Measurements from ENCODE around the gene TOP1. TPM values are rescaled to one million over a fixed set of nuclear protein-coding genes. Genes with fewer than 3 reads are reported as not detected.
A peak's percentile ranks its signal among the peaks of the same experiment; 100 is the strongest.

The TOP1 gene
- total and polyA plus RNA-seq, 9 of the 15 experiments (the other 6 are each of a cell fraction or from before 2014, with no cell fraction given): 26.4 to 127 (median 39.6) TPM

DNA sequence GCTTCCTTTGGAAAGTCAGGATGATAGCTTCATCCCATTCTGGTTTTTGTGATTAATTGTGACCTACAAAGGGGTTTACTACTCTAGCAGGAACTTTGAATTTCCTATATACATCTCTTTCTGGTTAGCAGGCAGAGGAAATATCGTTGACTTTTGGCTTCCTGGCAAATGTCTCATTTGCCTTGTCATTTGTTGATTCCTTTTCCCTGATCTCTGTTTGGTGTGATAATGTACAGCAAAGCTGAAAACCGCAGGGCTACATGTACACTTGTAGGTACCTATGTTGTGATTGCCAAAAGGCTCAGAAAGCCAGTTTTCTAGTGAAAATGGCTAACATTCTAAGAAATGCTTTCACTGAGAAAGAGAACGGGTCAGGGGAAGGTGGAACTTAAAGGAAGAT lies 44.3 kb downstream of the TOP1 start (continued):
- TF ChIP-seq FOXJ3 (CRISPR knock-in tag; IDR thresholded peaks at IDR 0.05): no peak
- no peak for TF ChIP-seq KAT8 (IDR thresholded peaks at IDR 0.05; ENCODE audit: low read depth)
- TF ChIP-seq, protein P1, sequence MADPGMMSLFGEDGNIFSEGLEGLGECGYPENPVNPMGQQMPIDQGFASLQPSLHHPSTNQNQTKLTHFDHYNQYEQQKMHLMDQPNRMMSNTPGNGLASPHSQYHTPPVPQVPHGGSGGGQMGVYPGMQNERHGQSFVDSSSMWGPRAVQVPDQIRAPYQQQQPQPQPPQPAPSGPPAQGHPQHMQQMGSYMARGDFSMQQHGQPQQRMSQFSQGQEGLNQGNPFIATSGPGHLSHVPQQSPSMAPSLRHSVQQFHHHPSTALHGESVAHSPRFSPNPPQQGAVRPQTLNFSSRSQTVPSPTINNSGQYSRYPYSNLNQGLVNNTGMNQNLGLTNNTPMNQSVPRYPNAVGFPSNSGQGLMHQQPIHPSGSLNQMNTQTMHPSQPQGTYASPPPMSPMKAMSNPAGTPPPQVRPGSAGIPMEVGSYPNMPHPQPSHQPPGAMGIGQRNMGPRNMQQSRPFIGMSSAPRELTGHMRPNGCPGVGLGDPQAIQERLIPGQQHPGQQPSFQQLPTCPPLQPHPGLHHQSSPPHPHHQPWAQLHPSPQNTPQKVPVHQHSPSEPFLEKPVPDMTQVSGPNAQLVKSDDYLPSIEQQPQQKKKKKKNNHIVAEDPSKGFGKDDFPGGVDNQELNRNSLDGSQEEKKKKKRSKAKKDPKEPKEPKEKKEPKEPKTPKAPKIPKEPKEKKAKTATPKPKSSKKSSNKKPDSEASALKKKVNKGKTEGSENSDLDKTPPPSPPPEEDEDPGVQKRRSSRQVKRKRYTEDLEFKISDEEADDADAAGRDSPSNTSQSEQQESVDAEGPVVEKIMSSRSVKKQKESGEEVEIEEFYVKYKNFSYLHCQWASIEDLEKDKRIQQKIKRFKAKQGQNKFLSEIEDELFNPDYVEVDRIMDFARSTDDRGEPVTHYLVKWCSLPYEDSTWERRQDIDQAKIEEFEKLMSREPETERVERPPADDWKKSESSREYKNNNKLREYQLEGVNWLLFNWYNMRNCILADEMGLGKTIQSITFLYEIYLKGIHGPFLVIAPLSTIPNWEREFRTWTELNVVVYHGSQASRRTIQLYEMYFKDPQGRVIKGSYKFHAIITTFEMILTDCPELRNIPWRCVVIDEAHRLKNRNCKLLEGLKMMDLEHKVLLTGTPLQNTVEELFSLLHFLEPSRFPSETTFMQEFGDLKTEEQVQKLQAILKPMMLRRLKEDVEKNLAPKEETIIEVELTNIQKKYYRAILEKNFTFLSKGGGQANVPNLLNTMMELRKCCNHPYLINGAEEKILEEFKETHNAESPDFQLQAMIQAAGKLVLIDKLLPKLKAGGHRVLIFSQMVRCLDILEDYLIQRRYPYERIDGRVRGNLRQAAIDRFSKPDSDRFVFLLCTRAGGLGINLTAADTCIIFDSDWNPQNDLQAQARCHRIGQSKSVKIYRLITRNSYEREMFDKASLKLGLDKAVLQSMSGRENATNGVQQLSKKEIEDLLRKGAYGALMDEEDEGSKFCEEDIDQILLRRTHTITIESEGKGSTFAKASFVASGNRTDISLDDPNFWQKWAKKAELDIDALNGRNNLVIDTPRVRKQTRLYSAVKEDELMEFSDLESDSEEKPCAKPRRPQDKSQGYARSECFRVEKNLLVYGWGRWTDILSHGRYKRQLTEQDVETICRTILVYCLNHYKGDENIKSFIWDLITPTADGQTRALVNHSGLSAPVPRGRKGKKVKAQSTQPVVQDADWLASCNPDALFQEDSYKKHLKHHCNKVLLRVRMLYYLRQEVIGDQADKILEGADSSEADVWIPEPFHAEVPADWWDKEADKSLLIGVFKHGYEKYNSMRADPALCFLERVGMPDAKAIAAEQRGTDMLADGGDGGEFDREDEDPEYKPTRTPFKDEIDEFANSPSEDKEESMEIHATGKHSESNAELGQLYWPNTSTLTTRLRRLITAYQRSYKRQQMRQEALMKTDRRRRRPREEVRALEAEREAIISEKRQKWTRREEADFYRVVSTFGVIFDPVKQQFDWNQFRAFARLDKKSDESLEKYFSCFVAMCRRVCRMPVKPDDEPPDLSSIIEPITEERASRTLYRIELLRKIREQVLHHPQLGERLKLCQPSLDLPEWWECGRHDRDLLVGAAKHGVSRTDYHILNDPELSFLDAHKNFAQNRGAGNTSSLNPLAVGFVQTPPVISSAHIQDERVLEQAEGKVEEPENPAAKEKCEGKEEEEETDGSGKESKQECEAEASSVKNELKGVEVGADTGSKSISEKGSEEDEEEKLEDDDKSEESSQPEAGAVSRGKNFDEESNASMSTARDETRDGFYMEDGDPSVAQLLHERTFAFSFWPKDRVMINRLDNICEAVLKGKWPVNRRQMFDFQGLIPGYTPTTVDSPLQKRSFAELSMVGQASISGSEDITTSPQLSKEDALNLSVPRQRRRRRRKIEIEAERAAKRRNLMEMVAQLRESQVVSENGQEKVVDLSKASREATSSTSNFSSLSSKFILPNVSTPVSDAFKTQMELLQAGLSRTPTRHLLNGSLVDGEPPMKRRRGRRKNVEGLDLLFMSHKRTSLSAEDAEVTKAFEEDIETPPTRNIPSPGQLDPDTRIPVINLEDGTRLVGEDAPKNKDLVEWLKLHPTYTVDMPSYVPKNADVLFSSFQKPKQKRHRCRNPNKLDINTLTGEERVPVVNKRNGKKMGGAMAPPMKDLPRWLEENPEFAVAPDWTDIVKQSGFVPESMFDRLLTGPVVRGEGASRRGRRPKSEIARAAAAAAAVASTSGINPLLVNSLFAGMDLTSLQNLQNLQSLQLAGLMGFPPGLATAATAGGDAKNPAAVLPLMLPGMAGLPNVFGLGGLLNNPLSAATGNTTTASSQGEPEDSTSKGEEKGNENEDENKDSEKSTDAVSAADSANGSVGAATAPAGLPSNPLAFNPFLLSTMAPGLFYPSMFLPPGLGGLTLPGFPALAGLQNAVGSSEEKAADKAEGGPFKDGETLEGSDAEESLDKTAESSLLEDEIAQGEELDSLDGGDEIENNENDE (IDR thresholded peaks at IDR 0.05; ENCODE audit: low read depth, low read length): no peak
- TF ChIP-seq STAT5A (IDR thresholded peaks at IDR 0.05; ENCODE audit: borderline replicate concordance, low read length): peak; percentile 51
- no peak for TF ChIP-seq FOXA3 (CRISPR knock-in tag; conservative IDR thresholded peaks at IDR 0.05 in 1 of 2, IDR thresholded peaks at IDR 0.05 in 1 of 2)
- TF ChIP-seq, protein P2, sequence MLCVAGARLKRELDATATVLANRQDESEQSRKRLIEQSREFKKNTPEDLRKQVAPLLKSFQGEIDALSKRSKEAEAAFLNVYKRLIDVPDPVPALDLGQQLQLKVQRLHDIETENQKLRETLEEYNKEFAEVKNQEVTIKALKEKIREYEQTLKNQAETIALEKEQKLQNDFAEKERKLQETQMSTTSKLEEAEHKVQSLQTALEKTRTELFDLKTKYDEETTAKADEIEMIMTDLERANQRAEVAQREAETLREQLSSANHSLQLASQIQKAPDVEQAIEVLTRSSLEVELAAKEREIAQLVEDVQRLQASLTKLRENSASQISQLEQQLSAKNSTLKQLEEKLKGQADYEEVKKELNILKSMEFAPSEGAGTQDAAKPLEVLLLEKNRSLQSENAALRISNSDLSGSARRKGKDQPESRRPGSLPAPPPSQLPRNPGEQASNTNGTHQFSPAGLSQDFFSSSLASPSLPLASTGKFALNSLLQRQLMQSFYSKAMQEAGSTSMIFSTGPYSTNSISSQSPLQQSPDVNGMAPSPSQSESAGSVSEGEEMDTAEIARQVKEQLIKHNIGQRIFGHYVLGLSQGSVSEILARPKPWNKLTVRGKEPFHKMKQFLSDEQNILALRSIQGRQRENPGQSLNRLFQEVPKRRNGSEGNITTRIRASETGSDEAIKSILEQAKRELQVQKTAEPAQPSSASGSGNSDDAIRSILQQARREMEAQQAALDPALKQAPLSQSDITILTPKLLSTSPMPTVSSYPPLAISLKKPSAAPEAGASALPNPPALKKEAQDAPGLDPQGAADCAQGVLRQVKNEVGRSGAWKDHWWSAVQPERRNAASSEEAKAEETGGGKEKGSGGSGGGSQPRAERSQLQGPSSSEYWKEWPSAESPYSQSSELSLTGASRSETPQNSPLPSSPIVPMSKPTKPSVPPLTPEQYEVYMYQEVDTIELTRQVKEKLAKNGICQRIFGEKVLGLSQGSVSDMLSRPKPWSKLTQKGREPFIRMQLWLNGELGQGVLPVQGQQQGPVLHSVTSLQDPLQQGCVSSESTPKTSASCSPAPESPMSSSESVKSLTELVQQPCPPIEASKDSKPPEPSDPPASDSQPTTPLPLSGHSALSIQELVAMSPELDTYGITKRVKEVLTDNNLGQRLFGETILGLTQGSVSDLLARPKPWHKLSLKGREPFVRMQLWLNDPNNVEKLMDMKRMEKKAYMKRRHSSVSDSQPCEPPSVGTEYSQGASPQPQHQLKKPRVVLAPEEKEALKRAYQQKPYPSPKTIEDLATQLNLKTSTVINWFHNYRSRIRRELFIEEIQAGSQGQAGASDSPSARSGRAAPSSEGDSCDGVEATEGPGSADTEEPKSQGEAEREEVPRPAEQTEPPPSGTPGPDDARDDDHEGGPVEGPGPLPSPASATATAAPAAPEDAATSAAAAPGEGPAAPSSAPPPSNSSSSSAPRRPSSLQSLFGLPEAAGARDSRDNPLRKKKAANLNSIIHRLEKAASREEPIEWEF (CRISPR knock-in tag; IDR thresholded peaks at IDR 0.05): no peak
- no peak for TF ChIP-seq FOXA1 (IDR thresholded peaks at IDR 0.05; ENCODE audit: borderline replicate concordance)
- peak; percentile 29 for TF ChIP-seq MEIS2 (IDR thresholded peaks at IDR 0.05; ENCODE audit: partially characterized antibody)
- peak; percentile 56; the same call in 1 of the 2 replicates for TF ChIP-seq SMARCE1 (IDR thresholded peaks at IDR 0.05)
- TF ChIP-seq ZNF586 (CRISPR knock-in tag; conservative IDR thresholded peaks at IDR 0.05): no peak
- no peak for TF ChIP-seq RBM22 (IDR thresholded peaks at IDR 0.05; ENCODE audit: low read depth, low read length, poor library complexity, severe bottlenecking)
- peak; percentile 62 for TF ChIP-seq TCF3 (CRISPR knock-in tag; IDR thresholded peaks at IDR 0.05)
